SIG-M5 (cell line): ENCODE data around the gene PARL.
"Not testable (repeated sequence)": the region's sequence is repeated elsewhere in the genome, so short reads cannot be mapped to it uniquely, and the experiment has no call there.

ENCODE experiments used
- DNase-seq: peaks from one replicate; lab custom pipeline; 2025; lab: John Stamatoyannopoulos, UW

The PARL gene

DNA sequence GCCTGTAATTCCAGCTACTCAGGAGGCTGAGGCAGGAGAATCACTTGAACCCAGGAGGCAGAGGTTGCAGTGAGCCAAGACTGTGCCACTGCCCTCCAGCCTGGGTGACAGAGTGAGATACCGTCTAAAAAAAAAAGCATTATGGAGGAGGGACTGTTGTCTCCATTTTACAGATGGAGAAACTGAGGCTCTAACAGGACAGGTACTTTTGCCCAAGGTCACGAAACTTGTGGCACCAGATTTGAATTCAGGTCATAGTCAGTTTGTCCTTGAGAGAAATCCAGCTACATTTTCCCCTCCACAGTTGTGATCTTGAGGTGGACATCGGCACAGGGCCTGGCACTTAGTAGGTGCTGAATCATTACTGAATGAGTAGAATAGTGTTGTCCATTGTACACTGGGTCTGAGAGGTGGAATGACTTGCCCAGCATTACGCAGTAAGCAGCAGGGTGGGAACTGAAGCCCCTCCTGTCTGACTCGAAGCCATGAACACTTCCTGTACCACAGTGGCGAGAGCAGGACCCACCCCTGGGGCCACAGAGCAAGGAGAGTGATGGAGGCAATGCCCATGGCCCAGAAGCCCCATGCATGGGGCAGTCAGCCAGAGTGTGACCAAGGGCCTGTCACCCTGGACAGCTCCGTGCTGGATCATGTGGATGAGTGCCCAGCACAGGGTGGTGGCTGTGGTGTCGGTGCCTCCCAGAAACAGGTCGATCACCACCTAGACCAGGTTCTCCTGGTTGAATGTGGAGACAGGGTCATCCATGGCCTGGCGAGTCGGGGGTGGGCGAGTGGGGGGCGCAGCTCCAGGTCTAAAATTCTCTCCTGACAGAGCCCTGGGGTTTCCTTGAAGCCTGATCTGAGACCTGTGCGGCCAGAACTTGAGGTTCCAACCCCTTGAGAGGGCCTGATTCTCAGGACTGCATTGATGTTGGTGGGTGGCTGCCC is 20.4 kb upstream of the PARL start:
- DNase-seq, result no peak

DNA sequence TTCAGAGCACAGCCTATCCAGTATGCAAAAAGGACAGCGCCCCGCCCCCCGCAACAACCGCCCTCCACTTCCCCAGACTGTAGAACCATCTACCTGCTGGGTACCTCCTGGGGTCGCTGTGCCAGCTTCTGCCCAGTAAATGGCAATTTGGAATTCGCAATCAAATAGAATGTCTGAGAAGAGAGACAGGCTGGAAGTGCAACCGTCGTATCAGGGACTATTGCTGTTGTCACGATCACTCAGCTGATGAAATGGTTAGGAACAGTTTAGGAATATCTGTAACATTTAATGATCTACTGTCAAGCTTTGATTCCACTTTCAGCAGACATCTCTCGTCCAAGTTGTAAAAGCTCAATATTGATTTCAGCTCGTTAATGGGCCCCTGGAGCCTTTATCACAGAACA is 13.3 kb upstream of the PARL start:
- no peak for DNase-seq

DNA sequence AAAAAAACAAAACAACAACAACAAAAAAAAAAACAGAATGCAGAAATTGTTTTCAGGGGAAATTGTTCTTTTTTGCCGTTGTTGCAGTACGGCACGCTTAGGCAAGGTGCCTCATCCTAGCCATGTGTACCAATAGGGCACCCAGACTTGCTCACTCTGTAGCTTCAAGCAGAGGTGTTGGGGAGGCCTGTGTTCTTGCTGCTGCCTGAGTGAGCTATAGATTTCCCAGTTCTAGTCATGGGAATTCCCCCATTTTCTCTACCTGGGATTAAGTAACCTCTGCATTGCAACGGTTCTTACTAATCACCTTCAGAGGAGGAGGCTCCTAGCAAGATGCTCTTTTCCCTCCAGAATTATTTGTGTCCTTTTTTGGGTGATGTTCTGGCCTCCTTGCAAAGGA is 12.9 kb upstream of the PARL start:
- DNase-seq, result no peak

DNA sequence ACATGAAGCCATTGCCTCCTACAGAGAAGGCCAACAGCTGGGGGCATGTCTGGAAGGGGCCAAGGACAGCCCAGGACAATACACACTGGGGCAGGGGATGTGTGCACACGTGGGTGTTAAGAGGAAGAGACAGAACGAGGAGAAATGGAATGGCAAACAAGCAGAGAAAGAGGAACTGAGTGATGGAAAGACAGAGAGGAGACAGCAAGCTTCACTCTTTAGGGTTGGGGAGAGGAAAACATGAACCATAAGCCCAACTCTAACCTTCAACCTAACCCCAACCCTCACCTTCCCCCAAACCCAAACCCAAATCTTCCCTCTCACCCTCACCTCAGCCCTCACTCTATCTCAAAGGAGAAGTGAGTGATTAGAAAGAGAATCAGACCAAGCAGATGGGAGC is 11.9 kb upstream of the PARL start:
- no peak for DNase-seq

DNA sequence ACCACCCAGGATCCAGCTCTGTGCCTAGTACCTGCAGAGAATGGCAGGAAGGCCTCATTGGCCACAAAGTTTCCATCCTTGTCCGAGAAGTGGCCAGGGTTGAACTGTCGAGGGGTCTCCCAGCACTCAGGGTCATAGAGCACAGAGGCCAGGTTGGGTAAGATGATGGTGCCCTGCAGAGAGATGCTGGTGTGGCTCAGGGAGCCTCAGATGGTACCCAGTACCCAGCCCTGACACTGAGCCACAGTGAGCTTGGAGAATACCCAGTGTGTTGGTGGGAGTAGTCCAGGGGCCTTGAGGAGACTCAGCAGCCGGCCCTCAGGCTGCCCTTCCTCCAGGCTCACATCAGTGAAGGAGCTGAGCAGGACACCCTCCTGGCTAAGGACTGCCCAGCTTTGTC is 11.5 kb upstream of the PARL start:
- no peak for DNase-seq

DNA sequence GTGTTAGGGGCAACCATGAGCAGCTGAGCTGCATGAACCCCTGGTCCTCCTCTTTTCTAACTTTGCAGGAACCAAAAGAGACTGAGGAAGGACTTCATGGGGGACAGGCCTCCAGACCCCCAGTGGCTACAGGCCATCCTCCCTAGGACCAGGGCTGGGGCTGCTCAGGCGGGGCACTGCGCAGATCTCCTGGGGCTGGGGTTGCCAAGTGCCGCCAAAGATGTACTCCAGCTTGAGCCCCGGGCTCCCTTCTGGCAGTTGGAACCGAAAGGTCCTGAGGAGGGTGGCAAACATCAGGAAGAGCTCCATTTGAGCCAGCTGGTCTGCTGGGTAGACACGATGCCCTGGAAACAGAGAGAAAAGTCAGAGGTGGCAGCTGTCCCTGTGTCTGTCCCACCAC is 11.1 kb upstream of the PARL start:
- DNase-seq, result no peak

DNA sequence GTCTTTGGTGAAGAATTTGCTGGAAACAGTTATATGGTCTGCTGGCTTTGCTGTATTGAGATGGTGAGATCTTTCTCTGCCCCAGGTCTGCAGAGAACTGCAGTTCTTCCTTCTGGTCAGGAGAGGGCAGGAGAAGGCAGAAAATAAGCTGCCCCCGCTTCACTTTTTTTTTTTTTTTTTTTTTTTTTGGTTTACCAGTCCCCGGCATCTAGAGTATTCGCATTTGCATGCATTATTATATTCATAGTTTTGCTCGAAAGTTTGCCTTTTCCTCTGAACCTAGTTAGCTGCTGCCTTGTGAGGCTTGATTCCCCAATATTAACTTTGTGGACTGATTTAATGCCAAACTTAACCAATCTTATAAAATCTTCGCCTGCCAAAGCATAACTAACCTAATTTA is 10.6 kb upstream of the PARL start:
- no peak for DNase-seq

DNA sequence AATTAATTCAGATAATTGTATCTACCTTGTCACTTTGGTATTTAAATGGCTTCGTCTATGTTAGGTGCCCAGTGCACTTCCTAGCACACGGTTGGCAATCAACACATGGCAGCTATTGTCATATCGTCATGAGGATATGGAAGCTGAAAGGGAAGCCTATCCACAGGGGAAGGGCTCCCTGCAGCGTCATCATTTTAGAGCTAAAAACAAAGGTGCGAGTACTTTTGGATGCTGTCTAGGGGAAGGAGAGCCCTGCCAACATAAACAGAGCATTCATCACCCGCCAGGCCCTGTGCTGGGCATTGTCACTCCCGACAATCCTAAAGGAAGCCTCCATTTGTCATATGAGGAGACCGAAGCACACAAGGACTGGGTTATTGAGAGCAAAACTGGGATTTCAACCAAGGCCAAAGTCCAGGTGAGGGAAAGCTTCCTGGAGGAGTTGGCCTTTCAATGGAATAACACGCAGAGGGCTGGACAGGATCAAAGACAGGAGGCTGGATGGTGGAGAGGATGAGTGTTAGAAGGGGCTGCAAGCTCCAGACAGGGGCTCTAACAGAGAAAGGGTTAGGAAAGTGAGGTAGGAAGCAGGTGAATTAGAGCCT is 8.0 kb upstream of the PARL start:
- no peak for DNase-seq

DNA sequence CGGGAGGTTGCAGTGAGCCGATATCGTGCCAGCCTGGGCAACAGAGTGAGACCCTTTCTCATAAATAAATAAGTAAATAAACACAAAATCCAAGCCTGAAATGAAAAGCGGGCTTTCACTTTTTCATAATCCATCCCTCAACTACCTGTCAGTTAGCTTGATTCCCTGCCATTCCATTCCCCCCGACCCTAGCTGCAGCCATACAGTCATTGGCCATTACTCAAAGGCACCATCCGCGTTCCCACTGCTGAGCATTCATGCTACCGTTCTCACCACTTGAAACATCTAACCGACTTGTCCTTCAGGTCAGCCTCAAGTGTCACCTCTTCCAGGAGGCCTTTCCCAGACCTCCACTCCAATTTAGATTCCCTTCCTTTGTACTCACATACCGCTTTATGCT is 1.1 kb upstream of the PARL start:
- DNase-seq, result no peak

DNA sequence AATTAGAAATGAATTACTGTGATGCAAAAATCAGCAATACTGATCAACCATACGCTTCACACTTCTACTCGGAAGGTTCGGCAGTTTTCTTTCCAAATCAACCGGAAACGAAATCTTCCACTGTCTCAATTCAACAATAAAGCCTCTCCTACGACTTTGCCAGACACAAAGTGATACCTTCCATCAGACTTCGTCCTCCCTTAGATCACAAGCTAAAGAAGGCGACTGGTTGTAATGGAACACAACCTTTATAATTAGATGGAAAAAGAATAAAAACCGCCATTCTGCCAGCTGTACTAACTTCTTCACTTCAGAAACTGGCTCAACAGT is 618 bp downstream of the PARL start:
- DNase-seq, result no peak

DNA sequence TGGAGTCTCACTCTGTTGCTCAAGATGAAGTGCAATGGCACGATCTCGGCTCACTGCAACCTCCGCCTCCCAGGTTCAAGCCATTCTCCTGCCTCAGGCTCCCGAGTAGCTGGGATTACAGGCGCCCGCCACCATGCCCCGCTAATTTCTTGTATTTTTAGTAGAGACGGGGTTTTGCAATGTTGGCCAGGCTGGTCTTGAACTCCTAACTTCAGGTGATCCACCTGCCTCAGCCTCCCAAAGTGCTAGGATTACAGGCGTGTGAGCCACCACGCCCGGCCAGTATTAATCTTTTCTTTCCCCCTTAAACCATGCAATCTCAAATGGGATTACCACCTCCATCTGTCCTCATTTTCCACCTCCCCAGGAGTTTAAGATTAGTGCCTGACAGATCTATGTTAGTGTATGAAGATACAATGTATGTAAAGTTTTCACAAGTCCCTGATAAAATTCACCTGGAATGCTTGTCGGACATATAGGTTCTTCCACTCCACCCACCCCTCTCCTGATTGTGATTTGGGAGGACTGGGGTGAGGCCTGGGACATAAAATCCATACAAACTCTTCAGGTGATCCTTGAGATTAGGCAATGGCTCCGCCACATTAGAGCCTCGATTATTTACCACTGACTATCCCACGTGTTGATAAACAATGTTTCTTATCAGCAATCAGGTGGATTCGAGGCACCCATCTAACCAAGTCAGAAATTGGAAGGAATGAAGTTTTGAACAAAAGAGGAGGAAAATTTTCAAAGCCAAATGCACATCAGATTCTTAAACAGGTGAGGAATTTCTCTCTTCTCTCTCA is 1.2 kb downstream of the PARL start:
- no peak for DNase-seq

DNA sequence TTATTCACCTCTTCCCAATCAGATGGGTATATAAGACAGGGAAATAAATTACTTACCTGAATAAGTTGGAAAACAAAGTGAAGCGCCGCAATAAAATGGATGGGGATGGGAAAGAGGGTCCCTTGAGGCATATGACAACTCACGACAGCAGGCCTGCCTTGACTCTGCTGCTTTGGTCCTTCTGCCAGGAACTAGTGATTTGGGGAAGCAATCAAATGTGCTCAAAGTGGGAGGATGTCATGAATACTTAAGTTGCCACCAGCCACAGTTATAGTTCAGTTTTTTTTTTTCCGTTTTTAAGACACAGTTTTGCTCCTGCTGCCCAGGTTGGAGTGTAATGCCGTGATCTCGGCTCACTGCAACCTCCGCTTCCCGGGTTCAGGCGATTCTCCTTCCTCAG is 4.6 kb downstream of the PARL start:
- DNase-seq, result no peak

DNA sequence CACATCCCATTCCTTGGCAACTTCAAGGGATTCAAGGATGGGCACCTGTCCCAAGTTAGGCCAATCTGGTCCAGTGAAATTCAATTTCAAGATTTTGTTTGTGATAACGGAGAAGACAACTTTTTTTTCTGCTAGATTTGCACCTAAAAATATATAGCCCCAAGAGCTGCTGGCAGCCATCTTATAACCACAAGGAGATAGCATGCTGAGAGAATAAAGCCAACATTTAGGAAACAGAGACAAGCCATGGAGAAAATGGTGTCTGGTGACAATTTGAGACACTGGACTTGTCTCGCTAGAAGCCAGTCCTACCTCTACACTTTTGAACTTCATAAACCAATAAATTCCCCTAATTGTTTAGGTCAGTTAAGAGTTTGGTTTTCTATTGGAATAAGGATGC is 5.4 kb downstream of the PARL start:
- no peak for DNase-seq

DNA sequence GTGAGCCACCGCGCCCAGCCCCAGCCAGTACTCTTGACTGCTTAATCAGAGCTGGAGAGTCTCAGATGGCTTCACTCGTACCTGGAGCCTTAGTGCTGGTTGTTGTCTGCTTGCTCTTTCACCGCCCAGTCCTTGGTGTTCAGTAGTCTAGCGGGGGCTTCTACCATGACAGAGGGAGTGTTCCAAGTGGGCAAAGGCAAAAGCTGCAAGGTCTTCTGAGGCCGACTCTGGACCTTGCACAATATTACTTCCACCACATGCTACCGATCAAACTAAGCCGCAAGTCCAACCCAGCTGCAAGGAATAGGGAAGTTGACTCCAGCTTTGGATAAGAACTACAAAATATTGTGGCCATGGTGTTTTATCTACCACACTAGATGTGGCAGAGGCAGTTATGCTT is 6.6 kb downstream of the PARL start:
- peak; percentile 97 for DNase-seq

DNA sequence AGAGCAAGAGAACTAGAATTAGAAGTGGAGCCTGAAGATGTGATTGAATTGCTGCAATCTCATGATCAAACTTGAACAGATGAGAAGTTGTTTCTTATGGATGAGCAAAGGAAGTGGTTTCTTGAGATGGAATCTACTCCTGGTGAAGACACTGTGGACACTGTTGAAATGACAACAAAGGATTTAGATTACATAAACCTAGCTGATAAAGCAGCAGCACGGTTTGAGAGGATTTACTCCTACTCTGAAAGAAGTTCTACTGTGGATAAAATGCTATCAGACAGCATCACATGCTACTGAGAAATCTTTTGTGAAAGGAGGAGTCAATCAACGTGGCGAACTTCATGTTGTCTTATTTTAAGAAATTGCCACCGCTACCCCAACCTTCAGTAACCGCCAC is 7.5 kb downstream of the PARL start:
- DNase-seq, result not testable (repeated sequence)

DNA sequence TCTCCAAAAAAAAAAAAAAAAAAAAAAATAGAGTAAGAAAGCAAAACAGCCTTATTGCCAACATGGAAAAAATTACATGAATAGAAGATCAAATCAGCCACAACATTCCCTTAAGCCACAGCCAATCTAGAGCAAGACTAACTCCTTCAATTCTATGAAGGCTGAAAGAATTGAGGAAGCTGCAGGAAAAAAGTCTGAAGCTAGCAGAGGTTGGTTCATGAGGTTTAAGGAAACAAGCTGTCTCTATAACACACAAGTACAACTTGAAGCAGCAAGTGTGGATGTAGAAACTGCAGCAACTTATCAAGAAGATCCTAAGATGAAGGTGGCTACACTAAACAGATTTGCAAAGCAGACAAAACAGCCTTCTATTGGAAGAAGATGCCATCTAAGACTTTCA is 9.3 kb downstream of the PARL start:
- DNase-seq, result no peak

DNA sequence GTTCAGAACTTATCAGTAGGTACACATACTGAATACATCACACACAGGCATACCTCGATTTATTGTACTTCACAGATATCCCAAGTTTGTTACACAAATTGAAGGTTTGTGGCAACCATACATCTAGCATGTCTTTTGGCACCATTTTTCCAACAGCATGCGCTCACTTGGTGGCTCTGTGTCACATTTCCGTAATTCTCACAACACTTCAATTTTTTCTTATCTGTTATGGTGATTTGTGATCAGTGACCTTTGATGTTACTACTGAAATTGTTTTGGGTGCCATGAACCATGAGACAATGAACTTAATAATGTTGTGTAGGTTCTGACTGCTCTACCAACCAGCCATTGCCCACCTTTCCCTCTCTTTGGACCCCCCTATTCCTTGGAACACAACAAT is 10.8 kb downstream of the PARL start:
- no peak for DNase-seq

DNA sequence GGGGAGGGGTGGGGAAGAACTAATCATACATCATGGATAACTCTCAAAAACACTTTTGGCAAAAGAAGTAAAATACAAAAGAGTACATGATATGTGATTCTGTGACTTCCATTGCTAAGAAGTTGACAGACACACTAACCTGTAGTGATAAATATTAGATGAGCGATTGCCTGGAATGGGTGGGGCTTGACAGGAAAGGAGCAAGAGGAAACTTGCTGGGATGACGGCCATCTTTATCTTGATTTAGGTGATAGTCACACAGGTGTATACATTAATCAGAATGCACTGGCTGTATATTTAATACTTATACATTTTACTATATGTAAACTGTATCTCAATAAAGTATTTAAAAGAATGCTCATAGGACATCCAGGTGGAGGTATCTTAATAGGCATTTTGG is 13.1 kb downstream of the PARL start:
- no peak for DNase-seq

DNA sequence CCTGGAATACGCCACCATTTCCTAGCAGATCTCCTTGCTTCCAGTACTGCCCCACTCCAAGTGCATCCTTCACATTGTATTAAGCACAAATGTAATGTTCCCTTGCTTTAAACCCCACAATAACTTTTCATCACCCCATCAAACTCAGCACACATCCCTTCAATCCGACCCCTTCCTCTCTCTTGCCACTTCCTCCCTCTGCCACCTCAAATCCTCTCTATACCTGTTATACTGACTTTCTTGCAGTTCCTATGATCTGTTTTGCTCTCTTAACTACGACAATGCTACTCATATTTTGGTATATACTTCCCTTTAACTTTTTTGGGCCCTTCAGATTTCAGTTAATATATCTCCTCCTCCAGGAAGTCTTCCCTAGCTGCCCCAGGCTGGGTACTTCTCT is 14.1 kb downstream of the PARL start:
- no peak for DNase-seq

DNA sequence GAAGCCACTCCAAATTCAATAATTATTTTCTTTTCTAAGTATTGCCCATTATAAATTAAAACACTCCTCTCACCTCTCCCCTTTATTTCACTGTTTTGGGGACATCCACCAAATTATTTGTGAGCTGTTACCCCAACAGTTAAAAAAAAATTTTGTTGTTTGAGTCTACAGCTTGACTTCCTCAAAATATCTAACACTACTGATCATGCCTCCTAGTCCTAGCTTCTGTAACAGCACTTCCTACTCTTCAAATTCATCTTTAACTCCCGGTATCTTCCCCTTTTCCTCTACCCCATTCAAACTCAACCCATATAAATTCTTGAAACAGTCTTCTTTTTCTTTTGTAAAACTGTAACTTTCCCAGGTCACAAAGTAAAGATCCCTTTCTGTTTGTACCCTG is 15.9 kb downstream of the PARL start:
- DNase-seq, result peak; percentile 53

DNA sequence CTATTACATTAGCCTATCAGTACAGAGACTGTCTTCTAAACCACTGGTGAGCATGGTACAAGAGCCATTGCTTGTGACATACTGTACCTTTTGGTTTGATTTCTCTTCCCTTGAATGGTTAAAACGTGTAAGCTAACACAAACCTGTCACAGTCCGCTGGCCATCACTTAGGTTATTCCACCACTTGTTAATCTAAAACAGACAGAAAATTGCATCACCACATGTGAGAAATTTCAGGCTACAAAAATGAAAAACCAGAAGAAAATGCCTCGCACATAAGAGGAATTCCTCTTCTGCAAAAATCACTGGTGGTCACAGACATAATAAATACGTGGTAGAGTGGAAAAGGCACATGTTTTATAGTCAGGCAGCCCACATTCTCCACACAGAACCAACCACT is 22.1 kb downstream of the PARL start:
- DNase-seq, result no peak

DNA sequence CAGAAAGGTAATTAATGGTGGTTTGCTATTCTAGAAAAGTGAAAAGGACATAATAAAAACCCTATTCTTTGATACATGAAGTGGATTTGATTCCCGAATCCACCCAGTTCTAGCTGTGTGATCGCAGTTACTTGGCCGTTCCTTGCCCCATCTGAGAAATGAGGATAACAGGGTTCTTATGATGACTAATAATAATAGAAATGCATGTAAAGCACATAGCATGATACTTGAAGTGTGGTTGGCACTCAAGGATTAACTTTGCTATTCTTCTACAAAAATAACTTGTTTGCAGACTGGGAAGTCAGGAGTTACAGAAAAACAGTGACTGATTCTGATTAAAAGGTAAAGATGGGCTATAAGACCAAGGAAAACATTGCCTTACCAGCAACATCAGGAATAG is 26.8 kb downstream of the PARL start:
- no peak for DNase-seq
